ENCODE measurements around the gene CPA4.
"Not testable (repeated sequence)": the region's sequence is repeated elsewhere in the genome, so short reads cannot be mapped to it uniquely, and the experiment has no call there.

CPA4 gene, protein sequence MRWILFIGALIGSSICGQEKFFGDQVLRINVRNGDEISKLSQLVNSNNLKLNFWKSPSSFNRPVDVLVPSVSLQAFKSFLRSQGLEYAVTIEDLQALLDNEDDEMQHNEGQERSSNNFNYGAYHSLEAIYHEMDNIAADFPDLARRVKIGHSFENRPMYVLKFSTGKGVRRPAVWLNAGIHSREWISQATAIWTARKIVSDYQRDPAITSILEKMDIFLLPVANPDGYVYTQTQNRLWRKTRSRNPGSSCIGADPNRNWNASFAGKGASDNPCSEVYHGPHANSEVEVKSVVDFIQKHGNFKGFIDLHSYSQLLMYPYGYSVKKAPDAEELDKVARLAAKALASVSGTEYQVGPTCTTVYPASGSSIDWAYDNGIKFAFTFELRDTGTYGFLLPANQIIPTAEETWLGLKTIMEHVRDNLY

DNA sequence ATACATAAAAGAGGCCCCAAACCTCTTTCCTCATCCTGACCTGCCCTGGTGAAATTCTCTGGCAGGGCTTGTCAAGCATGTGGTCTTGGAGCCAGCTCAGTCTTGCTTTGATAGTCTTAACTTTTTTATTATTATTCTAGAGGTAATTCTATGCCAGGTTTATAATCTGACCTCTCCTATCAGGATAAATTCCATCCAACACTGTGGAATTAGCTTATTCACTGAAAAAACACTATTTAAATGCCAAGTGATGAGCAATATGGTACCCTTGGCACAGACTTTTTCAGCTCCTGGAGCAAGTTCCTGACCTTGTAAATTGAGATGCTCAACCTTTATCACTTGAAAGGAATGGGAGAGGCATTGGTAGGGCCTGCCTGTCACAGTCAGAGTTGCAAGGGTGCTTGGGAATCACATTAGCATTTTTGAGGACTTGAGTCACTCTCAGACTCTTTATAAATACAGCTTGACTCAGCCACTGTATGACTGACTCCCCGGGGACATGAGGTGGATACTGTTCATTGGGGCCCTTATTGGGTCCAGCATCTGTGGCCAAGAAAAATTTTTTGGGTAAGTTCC lies at the start of gene CPA4:
Gene CPA4 (plus strand): TSS at position 480 of the 576 bp plus-strand sequence. CDS start 20 bp downstream, at position 500.
- Histone ChIP-seq H3K9me3 (ENCODE audit: control insufficient read depth, insufficient read depth, low read length) (no peaks in the 10 kb centered on the region), H3K27ac (ENCODE audit: low read depth, low read length) (no peak within 1 kb of the TSS), H3K36me3 (ENCODE audit: control insufficient read depth, insufficient read depth, low read length) (no peaks in the 10 kb centered on the region), H3K27me3 (ENCODE audit: control insufficient read depth, insufficient read depth, low read length) (no peaks in the 10 kb centered on the region), H3K4me3 (ENCODE audit: low read depth, low read length) (no peak within 1 kb of the TSS), H3K9ac (ENCODE audit: low read depth, low read length) (no peak within 1 kb of the TSS), H3K4me1 (ENCODE audit: control insufficient read depth, insufficient read depth, low read length) (no peaks in the 10 kb centered on the region)

DNA sequence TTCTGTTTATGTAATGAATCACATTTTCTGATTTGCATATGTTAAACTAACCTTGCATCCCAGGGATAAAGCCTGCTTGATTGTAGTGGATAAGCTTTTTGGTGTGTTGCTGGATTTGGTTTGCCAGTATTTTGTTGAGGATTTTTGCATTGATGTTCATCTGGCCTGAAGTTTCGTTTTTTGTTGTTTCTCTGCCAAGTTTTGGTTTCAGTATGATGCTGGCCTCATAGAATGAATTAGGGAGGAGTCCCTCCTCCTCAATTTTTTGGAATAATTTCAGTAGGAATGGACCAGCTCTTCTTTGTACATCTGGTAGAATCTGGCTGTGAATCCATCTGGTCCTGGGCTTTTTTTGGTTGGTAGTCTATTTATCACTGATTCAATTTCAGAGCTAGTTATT lies 49.5 kb upstream of the CPA4 start:
- H3K27me3 ChIP-seq (ENCODE audit: control insufficient read depth, insufficient read depth, low read length); H3K9ac ChIP-seq (ENCODE audit: low read depth, low read length); H3K9me3 ChIP-seq (ENCODE audit: control insufficient read depth, insufficient read depth, low read length); H3K27ac ChIP-seq (ENCODE audit: low read depth, low read length); H3K4me1 ChIP-seq (ENCODE audit: control insufficient read depth, insufficient read depth, low read length); H3K4me3 ChIP-seq (ENCODE audit: low read depth, low read length); H3K36me3 ChIP-seq (ENCODE audit: control insufficient read depth, insufficient read depth, low read length): not testable (repeated sequence)

DNA sequence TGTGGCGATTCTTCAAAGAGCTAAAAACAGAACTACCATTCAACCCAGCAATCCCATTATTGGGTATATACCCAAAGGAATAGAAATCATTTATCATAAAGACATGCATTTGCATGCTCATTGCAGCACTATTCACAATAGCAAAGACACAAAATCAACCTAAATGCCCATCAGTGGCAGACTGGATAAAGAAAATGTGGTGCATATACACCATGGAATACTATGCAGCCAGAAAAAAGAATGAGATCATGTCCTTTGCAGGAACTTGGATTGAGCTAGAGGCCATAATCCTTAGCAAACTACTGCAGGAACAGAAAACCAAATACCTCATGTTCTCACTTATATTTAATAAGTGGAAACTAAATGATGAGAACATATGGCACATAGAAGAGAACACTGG lies 46.5 kb upstream of the CPA4 start:
- H3K27me3 ChIP-seq (ENCODE audit: control insufficient read depth, insufficient read depth, low read length); H3K27ac ChIP-seq (ENCODE audit: low read depth, low read length); H3K36me3 ChIP-seq (ENCODE audit: control insufficient read depth, insufficient read depth, low read length); H3K4me3 ChIP-seq (ENCODE audit: low read depth, low read length); H3K9me3 ChIP-seq (ENCODE audit: control insufficient read depth, insufficient read depth, low read length); H3K4me1 ChIP-seq (ENCODE audit: control insufficient read depth, insufficient read depth, low read length); H3K9ac ChIP-seq (ENCODE audit: low read depth, low read length): not testable (repeated sequence)

DNA sequence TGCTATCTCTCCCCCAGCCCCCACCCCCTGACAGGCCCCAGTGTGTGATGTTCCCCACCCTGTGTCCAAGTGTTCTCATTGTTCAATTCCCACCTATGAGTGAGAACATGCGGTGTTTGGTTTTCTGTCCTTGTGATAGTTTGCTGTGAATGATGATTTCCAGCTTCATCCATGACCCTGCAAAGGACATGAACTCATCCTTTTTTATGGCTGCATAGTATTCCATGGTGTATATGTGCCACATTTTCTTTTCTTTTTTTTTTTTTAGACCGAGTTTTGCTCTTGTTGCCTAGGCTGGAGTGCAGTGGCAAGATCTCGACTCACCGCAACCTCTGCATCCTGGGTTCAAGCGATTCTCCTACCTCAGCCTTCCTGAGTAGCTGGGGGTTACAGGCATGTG lies 44.1 kb upstream of the CPA4 start:
- not testable (repeated sequence) for H3K36me3 ChIP-seq (ENCODE audit: control insufficient read depth, insufficient read depth, low read length); H3K9ac ChIP-seq (ENCODE audit: low read depth, low read length); H3K4me1 ChIP-seq (ENCODE audit: control insufficient read depth, insufficient read depth, low read length); H3K27me3 ChIP-seq (ENCODE audit: control insufficient read depth, insufficient read depth, low read length); H3K4me3 ChIP-seq (ENCODE audit: low read depth, low read length); H3K9me3 ChIP-seq (ENCODE audit: control insufficient read depth, insufficient read depth, low read length); H3K27ac ChIP-seq (ENCODE audit: low read depth, low read length)

DNA sequence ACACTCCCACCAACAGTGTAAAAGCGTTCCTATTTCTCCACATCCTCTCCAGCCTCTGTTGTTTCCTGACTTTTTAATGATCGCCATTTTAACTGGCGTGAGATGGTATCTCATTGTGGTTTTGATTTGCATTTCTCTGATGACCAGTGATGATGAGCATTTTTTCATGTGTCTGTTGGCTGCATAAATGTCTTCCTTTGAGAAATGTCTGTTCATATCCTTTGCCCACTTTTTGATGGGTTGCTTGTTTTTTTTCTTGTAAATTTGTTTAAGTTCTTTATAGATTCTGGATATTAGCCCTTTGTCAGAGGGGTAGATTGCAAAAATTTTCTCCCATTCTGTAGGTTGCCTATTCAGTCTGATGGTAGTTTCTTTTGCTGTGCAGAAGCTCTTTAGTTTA lies 43.3 kb upstream of the CPA4 start:
- not testable (repeated sequence) for H3K9me3 ChIP-seq (ENCODE audit: control insufficient read depth, insufficient read depth, low read length); H3K9ac ChIP-seq (ENCODE audit: low read depth, low read length); H3K4me3 ChIP-seq (ENCODE audit: low read depth, low read length); H3K27ac ChIP-seq (ENCODE audit: low read depth, low read length); H3K4me1 ChIP-seq (ENCODE audit: control insufficient read depth, insufficient read depth, low read length); H3K36me3 ChIP-seq (ENCODE audit: control insufficient read depth, insufficient read depth, low read length); H3K27me3 ChIP-seq (ENCODE audit: control insufficient read depth, insufficient read depth, low read length)

DNA sequence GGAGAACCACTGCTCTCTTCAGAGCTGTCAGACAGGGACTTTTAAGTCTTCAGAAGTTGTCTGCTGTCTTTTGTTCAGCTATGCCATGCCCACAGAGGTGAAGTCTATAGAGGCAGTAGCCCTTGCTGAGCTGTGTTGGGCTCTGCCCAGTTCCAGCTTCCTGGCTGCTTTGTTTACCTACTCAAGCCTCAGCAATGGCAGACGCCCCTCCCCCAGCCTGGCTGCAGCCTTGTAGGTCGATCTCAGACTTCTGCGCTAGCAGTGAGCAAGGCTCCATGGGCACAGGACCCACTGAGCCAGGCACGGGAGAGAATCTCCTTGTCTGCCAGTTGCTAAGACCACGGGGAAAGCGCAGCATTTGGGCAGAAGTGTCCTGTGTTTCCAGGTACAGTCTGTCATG lies 38.4 kb upstream of the CPA4 start:
- Histone ChIP-seq H3K36me3 (ENCODE audit: control insufficient read depth, insufficient read depth, low read length) (no peaks in the 10 kb centered on the region), H3K27ac (ENCODE audit: low read depth, low read length) (no peak overlapping the region), H3K4me1 (ENCODE audit: control insufficient read depth, insufficient read depth, low read length) (no peaks in the 10 kb centered on the region; the same call in 1 of the 2 replicates), H3K9ac (ENCODE audit: low read depth, low read length) (no peak overlapping the region), H3K4me3 (ENCODE audit: low read depth, low read length) (no peak overlapping the region), H3K27me3 (ENCODE audit: control insufficient read depth, insufficient read depth, low read length) (no peaks in the 10 kb centered on the region), H3K9me3 (ENCODE audit: control insufficient read depth, insufficient read depth, low read length) (peaks cover 32% of the 10 kb centered on the region)

DNA sequence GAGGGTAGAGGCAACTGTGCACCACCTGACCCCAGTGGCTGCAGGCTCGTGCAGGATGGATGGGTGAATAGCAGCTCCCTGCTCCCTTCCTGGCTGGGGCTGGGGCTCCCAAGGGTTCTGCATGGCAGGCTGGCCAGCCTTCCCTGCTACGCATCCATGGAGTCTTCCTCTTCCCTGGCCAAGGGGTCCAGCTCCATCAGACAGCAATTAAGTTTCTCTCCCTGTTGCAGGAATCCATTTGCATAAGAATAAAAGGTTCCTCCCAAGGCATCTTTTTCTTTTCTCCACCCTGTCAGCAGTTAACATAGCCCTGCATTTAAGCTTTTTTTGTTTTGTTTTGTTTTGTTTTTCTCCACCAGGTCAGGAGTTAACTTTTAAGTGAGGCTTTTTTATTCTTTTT lies 36.3 kb upstream of the CPA4 start:
- Histone ChIP-seq H3K4me1 (ENCODE audit: control insufficient read depth, insufficient read depth, low read length) (peaks cover 8% of the 10 kb centered on the region; the same call in 1 of the 2 replicates), H3K9ac (ENCODE audit: low read depth, low read length) (no peak overlapping the region), H3K27ac (ENCODE audit: low read depth, low read length) (peak overlapping the region; percentile 40), H3K9me3 (ENCODE audit: control insufficient read depth, insufficient read depth, low read length) (peaks cover 37% of the 10 kb centered on the region), H3K4me3 (ENCODE audit: low read depth, low read length) (no peak overlapping the region), H3K36me3 (ENCODE audit: control insufficient read depth, insufficient read depth, low read length) (no peaks in the 10 kb centered on the region), H3K27me3 (ENCODE audit: control insufficient read depth, insufficient read depth, low read length) (no peaks in the 10 kb centered on the region)

DNA sequence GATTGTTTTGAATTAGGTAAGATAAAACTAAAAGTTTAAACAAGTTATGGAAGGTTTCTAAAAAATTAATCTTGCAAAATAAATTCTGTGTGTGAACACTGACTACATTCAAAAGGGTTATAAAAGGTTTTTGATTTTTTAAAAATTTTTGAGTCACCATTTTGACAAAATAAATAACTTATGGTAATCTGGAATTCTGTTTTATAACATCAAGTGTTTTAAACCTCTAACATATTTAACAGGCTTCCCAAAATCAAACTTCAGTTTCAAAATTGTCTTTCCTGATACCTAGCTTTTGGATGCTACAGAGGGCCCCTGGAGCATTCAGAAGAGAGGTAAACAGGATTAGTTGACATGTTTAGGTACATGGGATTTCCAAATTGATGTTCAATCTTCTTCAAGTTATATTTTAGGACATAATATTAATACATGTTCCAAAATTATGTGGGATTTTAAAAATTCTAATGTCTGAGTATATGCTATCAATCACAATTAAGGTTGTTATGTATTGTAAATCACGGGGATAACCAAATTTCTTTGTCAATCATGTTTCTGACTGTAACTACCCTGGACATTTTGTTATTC lies 34.4 kb upstream of the CPA4 start:
- no peak overlapping the region for H3K27ac ChIP-seq (ENCODE audit: low read depth, low read length)
- H3K9me3 ChIP-seq (ENCODE audit: control insufficient read depth, insufficient read depth, low read length): peaks cover 37% of the 10 kb centered on the region
- no peaks in the 10 kb centered on the region for H3K27me3 ChIP-seq (ENCODE audit: control insufficient read depth, insufficient read depth, low read length)
- no peak overlapping the region for H3K4me3 ChIP-seq (ENCODE audit: low read depth, low read length)
- H3K36me3 ChIP-seq (ENCODE audit: control insufficient read depth, insufficient read depth, low read length): no peaks in the 10 kb centered on the region
- H3K9ac ChIP-seq (ENCODE audit: low read depth, low read length): no peak overlapping the region
- peaks cover 8% of the 10 kb centered on the region; the same call in 1 of the 2 replicates for H3K4me1 ChIP-seq (ENCODE audit: control insufficient read depth, insufficient read depth, low read length)

DNA sequence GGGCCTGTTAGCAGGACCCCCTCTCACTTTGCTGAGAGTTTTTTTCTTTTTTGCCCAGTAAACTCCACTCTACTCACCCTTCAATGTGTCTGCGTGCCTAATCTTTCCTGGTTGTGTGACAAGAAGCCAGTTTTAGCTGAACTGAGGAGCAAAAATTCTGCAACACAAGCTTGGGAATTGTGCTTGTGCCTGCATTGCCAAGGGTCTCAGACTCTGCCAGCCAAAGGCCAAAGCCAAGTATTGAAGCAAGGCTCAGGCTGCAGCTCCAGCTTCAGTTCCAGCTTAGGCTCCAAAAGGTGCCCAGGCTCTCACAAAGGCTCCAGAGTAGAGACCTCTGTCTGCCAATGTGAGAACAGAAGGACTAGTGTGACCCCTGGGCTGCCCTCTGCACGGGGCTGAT lies 30.5 kb upstream of the CPA4 start:
- H3K9me3 ChIP-seq (ENCODE audit: control insufficient read depth, insufficient read depth, low read length): peaks cover 22% of the 10 kb centered on the region
- no peak overlapping the region for H3K4me3 ChIP-seq (ENCODE audit: low read depth, low read length)
- H3K36me3 ChIP-seq (ENCODE audit: control insufficient read depth, insufficient read depth, low read length): no peaks in the 10 kb centered on the region
- H3K4me1 ChIP-seq (ENCODE audit: control insufficient read depth, insufficient read depth, low read length): peaks cover 11% of the 10 kb centered on the region; the same call in 1 of the 2 replicates
- no peak overlapping the region for H3K27ac ChIP-seq (ENCODE audit: low read depth, low read length)
- H3K9ac ChIP-seq (ENCODE audit: low read depth, low read length): no peak overlapping the region
- no peaks in the 10 kb centered on the region; the same call in 1 of the 2 replicates for H3K27me3 ChIP-seq (ENCODE audit: control insufficient read depth, insufficient read depth, low read length)

DNA sequence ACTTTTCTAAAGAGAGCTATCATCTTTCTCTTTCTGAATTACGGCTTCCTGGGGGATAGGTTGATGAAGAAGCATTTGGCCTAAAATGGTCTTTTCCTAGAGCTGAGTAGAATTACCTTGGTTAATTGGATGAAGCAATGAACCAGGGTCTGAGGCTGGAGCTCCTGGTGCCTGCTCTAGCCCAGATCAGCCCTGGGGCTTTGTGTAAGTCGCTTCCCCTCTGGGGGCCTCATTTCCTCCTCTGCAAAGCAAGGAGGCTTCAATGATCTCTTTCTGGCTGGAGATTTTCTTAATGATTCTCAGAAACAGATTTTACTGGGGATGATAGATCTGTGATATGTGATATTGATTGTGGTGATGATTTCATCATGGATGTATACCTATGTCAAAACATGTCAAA lies 29.8 kb upstream of the CPA4 start:
- Histone ChIP-seq H3K27me3 (ENCODE audit: control insufficient read depth, insufficient read depth, low read length) (no peaks in the 10 kb centered on the region; the same call in 1 of the 2 replicates), H3K4me3 (ENCODE audit: low read depth, low read length) (no peak overlapping the region), H3K4me1 (ENCODE audit: control insufficient read depth, insufficient read depth, low read length) (peaks cover 12% of the 10 kb centered on the region; the same call in 1 of the 2 replicates), H3K36me3 (ENCODE audit: control insufficient read depth, insufficient read depth, low read length) (no peaks in the 10 kb centered on the region), H3K9ac (ENCODE audit: low read depth, low read length) (no peak overlapping the region), H3K9me3 (ENCODE audit: control insufficient read depth, insufficient read depth, low read length) (peaks cover 17% of the 10 kb centered on the region), H3K27ac (ENCODE audit: low read depth, low read length) (no peak overlapping the region)
